Thoracic aorta (tissue), 2 donors: ENCODE measurements around the gene SMIM23. TPM values are rescaled to one million over a fixed set of nuclear protein-coding genes. Genes with fewer than 3 reads are reported as not detected.

Experiments used
- ATAC-seq: fragments of 150-250 bp; one replicate; pipeline ENCODE4 v1.8.0; 2017; ENCODE audit warnings: low read depth; ENCODE audit not compliant: insufficient number of reproducible peaks, low FRiP score
- DNase-seq: peaks from one replicate; pipeline ENCODE4 v3.0.0-alpha.2; 2020; ENCODE audit warnings: low spot score
- H3K27ac ChIP-seq, 2 donors: fragments of 200-600 bp; sonication (generic); 1 replicate in 1 of 2; 2 replicates in 1 of 2; pipeline ENCODE4 v1.5.1; 2016; ENCODE audit warnings: mild to moderate bottlenecking in 2 of 2, moderate library complexity in 2 of 2
- H3K27me3 ChIP-seq: fragments of 200-600 bp; sonication (generic); replicated peaks from 2 replicates; pipeline ENCODE4 v1.6.0; 2016; ENCODE audit warnings: mild to moderate bottlenecking; ENCODE audit not compliant: insufficient read depth
- H3K36me3 ChIP-seq: fragments of 200-600 bp; sonication (generic); one replicate; pipeline ENCODE4 v1.5.1; 2016
- H3K4me1 ChIP-seq, 2 donors: fragments of 200-600 bp; sonication (generic); 1 replicate in 1 of 2; 2 replicates in 1 of 2; pipeline versions ENCODE4 v1.5.1 to v1.6.0; 2016; ENCODE audit warnings: low read depth in 2 of 2, mild to moderate bottlenecking in 1 of 2; ENCODE audit not compliant: control insufficient read depth in 1 of 2
- H3K4me3 ChIP-seq: fragments of 200-600 bp; sonication (generic); 2 replicates; pipeline ENCODE4 v1.5.1; 2016; ENCODE audit warnings: mild to moderate bottlenecking
- H3K9me3 ChIP-seq: fragments of 200-600 bp; sonication (generic); 2 replicates; pipeline ENCODE4 v1.5.1; 2016
- total RNA-seq, 2 donors: library from RNA; depleted of rRNA; stranded (reverse); fragments of >200 nt; gene quantifications; one replicate each; pipeline versions ENCODE4 v1.1.0 to v1.2.3, GENCODE V29; 2016
- TF ChIP-seq, protein P1 (sequence below): fragments of 200-600 bp; sonication (generic); IDR thresholded peaks from one replicate; pipeline ENCODE4 v1.5.1; 2019; ENCODE audit warnings: antibody characterized with exemption

SMIM23 gene
- total RNA-seq, 2 donors from 2014 or later: not detected

DNA sequence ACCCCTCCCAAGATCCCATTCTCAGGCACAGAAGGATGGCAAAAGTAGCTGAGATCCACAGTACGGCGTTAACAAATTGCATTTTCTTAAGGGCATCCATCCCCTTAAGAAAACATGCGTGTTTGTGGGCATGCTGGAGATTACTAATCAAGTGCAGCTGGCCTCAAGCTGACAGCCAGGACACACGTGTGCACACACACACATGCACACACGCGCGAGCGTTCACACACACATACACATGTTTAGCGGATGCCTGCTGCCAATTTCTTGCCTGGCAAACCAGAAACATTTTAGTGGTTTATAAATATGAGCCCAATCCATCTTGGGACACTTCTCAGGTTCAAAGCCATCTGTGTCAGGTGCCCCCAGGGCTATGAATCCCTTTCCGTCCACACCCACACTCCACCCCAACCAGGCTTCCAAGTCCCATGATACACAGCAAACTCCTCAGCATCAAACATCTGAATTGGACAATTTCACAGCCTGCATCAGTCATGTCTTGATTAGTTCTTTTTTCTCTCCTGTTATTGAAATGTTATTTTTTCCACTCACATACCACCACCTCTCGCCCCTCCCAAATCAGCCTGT lies 23.5 kb upstream of the SMIM23 start:
- no peak for ATAC-seq
- TF ChIP-seq, protein P1, sequence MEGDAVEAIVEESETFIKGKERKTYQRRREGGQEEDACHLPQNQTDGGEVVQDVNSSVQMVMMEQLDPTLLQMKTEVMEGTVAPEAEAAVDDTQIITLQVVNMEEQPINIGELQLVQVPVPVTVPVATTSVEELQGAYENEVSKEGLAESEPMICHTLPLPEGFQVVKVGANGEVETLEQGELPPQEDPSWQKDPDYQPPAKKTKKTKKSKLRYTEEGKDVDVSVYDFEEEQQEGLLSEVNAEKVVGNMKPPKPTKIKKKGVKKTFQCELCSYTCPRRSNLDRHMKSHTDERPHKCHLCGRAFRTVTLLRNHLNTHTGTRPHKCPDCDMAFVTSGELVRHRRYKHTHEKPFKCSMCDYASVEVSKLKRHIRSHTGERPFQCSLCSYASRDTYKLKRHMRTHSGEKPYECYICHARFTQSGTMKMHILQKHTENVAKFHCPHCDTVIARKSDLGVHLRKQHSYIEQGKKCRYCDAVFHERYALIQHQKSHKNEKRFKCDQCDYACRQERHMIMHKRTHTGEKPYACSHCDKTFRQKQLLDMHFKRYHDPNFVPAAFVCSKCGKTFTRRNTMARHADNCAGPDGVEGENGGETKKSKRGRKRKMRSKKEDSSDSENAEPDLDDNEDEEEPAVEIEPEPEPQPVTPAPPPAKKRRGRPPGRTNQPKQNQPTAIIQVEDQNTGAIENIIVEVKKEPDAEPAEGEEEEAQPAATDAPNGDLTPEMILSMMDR: no peak
- H3K27me3 ChIP-seq: no peaks in the 10 kb centered on the region

DNA sequence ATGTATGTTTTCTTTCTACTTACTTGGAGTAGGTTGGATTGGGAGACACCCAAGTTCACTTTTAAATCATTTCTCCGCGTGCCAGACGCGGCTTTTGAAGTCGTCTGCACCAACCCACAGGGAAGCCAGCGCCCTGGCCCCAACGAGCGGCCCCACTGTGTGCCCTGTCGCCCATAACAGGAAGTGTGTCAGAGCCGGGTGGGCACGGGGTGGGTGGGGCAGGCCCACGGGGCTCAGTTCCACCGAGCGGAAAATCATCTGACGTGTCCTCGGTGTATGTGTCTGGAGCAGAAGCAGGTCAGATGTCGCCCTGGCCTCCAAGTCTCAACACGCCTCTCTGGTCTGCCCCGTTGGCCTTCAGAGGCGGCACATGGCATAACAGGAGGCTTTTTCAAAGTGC lies 22.7 kb upstream of the SMIM23 start:
- Histone ChIP-seq H3K27me3 (no peaks in the 10 kb centered on the region), H3K4me1 (no peaks in the 10 kb centered on the region), H3K4me3 (no peak overlapping the region), H3K9me3 (peaks cover 5% of the 10 kb centered on the region), H3K27ac (no peak overlapping the region), H3K36me3 (no peaks in the 10 kb centered on the region)
- ATAC-seq (no peak), DNase-seq (no peak)
- TF ChIP-seq, protein P1: no peak

More for the DNA sequence above, 23.5 kb upstream of the SMIM23 start:
- H3K4me3 ChIP-seq: no peak overlapping the region
- H3K36me3 ChIP-seq: no peaks in the 10 kb centered on the region
- H3K27ac ChIP-seq: no peak overlapping the region
- peaks cover 2% of the 10 kb centered on the region for H3K9me3 ChIP-seq
- H3K4me1 ChIP-seq: no peaks in the 10 kb centered on the region
- DNase-seq: no peak

DNA sequence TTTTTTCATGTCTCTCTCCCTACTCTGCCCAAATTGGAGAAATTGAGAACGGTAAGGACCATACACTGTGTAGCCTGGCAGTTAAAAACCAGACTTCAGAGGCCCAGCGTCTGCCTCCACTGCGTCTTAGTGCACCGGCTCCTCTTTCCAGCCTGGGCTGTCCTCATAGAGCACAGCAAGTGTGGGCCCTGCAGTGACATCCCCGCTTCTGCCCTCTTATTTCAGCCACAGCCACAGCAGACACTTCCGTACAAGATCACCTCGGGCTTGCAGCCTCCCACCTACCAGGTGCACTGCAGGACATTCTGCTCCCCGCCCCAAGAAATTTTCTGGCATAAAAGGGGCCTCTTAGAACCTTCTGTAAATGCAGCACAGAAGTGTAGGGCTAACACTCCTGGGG lies 21.4 kb upstream of the SMIM23 start:
- Histone ChIP-seq H3K4me1 (no peaks in the 10 kb centered on the region), H3K27me3 (no peaks in the 10 kb centered on the region), H3K9me3 (peaks cover 5% of the 10 kb centered on the region), H3K27ac (no peak overlapping the region), H3K4me3 (no peak overlapping the region), H3K36me3 (no peaks in the 10 kb centered on the region)
- ATAC-seq (no peak), DNase-seq (no peak)
- TF ChIP-seq, protein P1: no peak

DNA sequence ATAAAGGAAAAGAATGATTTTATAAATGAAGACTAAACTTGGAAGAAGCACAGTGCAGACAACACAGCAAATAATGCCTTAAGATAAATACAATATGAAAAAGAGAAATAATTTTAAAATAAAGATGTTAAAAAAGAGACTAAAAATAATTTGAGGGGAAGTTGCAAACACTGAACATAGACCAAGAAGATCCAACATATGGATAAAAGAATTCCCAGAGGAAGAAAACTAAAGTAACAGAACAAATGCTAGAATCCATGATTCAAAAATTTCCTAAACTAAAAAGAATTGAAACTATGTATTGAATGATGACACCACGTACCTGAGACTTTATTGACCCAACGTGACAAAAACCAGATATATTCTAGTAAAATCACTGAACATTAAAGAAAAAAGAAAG lies 18.7 kb upstream of the SMIM23 start:
- Histone ChIP-seq H3K4me1 (no peaks in the 10 kb centered on the region), H3K4me3 (no peak overlapping the region), H3K27ac (no peak overlapping the region), H3K36me3 (no peaks in the 10 kb centered on the region), H3K9me3 (peaks cover 5% of the 10 kb centered on the region), H3K27me3 (no peaks in the 10 kb centered on the region)
- TF ChIP-seq, protein P1: no peak
- no peak for ATAC-seq
- DNase-seq: no peak

DNA sequence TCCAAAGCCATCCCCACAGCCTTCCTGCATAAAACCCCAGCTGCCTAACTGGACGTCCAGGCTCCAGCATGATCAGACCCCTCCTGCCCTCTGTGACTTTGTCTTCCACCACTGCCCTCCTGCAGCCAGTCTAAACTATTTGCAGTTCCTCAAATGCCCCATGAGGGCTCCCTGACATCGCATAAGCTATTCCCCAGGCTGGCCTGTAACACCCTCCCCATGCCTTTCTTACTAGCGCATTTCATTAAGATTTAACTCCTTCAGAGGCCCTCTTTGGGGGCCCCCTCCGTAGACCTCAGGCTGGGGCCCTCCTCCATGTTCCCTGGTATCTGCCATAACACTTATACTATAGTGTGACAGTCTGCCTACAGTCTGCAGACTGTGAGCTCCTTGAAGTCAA lies 15.5 kb upstream of the SMIM23 start:
- TF ChIP-seq, protein P1: no peak
- Histone ChIP-seq H3K27me3 (no peaks in the 10 kb centered on the region), H3K27ac (no peak overlapping the region), H3K4me3 (no peak overlapping the region), H3K4me1 (no peaks in the 10 kb centered on the region), H3K9me3 (peaks cover 5% of the 10 kb centered on the region), H3K36me3 (no peaks in the 10 kb centered on the region)
- DNase-seq: no peak
- ATAC-seq: no peak
